ENCODE measurements around the gene PEX11B. TPM values are rescaled to one million over a fixed set of nuclear protein-coding genes. Genes with fewer than 3 reads are reported as not detected.

The PEX11B gene
- total and polyA plus RNA-seq, 2 donors (not counting 3 experiments of a cell fraction or from before 2014, with no cell fraction given), result 30.5 to 42.5 TPM

- Histone ChIP-seq H3K9me1 (replicated peaks; ENCODE audit: control insufficient read depth, extremely low read depth, insufficient read depth, low read length) (no peaks in the 10 kb centered on the region), H3K9me3 (replicated peaks; ENCODE audit: control insufficient read depth, insufficient read depth, low read length) (no peaks in the 10 kb centered on the region), H3K4me2 (ENCODE audit: insufficient read depth, low read length) (peak overlapping the region; percentile 27), H3K4me3 (replicated peaks in 1 of 3; ENCODE audit: insufficient read depth in 1 of 3, low read depth in 1 of 3, low read length in 3 of 3) (no peak overlapping the region), H3K27me3 (ENCODE audit: control insufficient read depth in 2 of 2, insufficient read depth in 2 of 2, low read length in 2 of 2) (peaks cover 0 to under 1% of the 10 kb centered on the region in 2 experiments), H3K4me1 (ENCODE audit: control insufficient read depth, extremely low read depth, insufficient read depth, low read length) (peaks cover 18% of the 10 kb centered on the region), H2AFZ (ENCODE audit: low read depth, low read length) (peak overlapping the region; percentile 11), H3K27ac (ENCODE audit: insufficient read depth, low read depth, low read length) (no peak overlapping the region), H3K79me2 (ENCODE audit: control insufficient read depth, insufficient read depth, low read length) (no peaks in the 10 kb centered on the region), H3K36me3 (ENCODE audit: control insufficient read depth in 2 of 2, extremely low read depth in 1 of 2, insufficient read depth in 2 of 2, low read length in 2 of 2) (no peaks in the 10 kb centered on the region), H3K9ac (replicated peaks; ENCODE audit: extremely low read depth, insufficient read depth, low read length) (no peak overlapping the region), H4K20me1 (replicated peaks; ENCODE audit: control insufficient read depth, extremely low read depth, insufficient read depth, low read length) (no peaks in the 10 kb centered on the region)
- ChIA-PET CTCF (interaction anchor here (1.4 to 4.4 kb wide), 5 partner anchors 8 to 39 kb away, joined by 6 to 22 read pairs (median 9); partner anchors contain the start of genes NUDT17 and PIAS3), POLR2A (no interaction called here)
- intact Hi-C loops (cut with micrococcal nuclease) (loop anchor here (1.0 kb wide), 1 partner anchor 25 kb away; the partner anchor contains the start of gene PIAS3), dilution Hi-C loops (cut with MboI; ENCODE audit: extremely low pct_ligation_motif_present, low sequenced_read_pairs) (no loop called here)
- TF ChIP-seq FOS (IDR thresholded peaks at IDR 0.05; ENCODE audit: borderline replicate concordance, insufficient read depth, low read length) (peak; percentile 45), MYC (IDR thresholded peaks at IDR 0.05; ENCODE audit: low read depth, low read length) (no peak)
- FAIRE-seq, result peak; percentile 90
- no TSS peak for BruUV-seq (replicated peaks)
- DNase-seq (ENCODE audit: low read depth, low spot score), result peak; percentile 49
Measured at GRCh38 chr1:145884675-145885074, 33.8 kb downstream of the PEX11B start.

DNA sequence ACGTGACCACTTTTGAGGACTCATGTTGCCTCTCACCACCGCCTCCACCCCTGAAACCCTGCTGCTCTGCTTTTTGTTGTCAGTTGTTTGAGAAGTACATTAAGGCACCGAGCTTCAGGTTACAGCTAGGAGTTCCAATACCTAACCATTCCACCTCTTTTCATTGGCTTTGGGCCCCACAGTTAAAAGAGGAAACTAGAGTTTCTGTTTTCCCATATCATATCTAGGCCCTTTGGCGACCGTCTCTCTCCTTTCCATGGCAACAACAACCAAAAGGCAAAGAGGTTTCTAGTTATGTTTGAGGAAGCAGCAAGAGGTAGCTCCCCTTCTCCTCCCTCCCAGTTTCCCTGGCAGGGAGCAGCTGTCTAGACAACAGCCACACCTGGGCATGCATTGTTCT is 38.7 kb downstream of the PEX11B start:
- peaks cover 2 to 3% of the 10 kb centered on the region in 2 experiments for H3K27me3 ChIP-seq (ENCODE audit: control insufficient read depth in 2 of 2, insufficient read depth in 2 of 2, low read length in 2 of 2)
- FAIRE-seq (no peak), DNase-seq (ENCODE audit: low read depth, low spot score) (no peak)
- no peaks in the 10 kb centered on the region for H3K79me2 ChIP-seq (ENCODE audit: control insufficient read depth, insufficient read depth, low read length)
- no peak for TF ChIP-seq JUN (IDR thresholded peaks at IDR 0.05; ENCODE audit: borderline replicate concordance, insufficient read depth, insufficient read length, low read depth)
- no peak for TF ChIP-seq MYC (IDR thresholded peaks at IDR 0.05; ENCODE audit: low read depth, low read length)
- no peak for TF ChIP-seq EZH2 (IDR thresholded peaks at IDR 0.05; ENCODE audit: borderline replicate concordance, low read depth, low read length, severe bottlenecking)
- TF ChIP-seq FOS (IDR thresholded peaks at IDR 0.05; ENCODE audit: borderline replicate concordance, insufficient read depth, low read length), result no peak
- TF ChIP-seq, protein P1, sequence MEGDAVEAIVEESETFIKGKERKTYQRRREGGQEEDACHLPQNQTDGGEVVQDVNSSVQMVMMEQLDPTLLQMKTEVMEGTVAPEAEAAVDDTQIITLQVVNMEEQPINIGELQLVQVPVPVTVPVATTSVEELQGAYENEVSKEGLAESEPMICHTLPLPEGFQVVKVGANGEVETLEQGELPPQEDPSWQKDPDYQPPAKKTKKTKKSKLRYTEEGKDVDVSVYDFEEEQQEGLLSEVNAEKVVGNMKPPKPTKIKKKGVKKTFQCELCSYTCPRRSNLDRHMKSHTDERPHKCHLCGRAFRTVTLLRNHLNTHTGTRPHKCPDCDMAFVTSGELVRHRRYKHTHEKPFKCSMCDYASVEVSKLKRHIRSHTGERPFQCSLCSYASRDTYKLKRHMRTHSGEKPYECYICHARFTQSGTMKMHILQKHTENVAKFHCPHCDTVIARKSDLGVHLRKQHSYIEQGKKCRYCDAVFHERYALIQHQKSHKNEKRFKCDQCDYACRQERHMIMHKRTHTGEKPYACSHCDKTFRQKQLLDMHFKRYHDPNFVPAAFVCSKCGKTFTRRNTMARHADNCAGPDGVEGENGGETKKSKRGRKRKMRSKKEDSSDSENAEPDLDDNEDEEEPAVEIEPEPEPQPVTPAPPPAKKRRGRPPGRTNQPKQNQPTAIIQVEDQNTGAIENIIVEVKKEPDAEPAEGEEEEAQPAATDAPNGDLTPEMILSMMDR (IDR thresholded peaks at IDR 0.05; ENCODE audit: extremely low read depth in 1 of 2, insufficient read depth in 1 of 2, low read depth in 1 of 2, low read length in 2 of 2), result no peak
- no peak for TF ChIP-seq GATA2 (IDR thresholded peaks at IDR 0.05; ENCODE audit: insufficient read depth, insufficient read length, low read depth, low read length)
- TF ChIP-seq POLR2AphosphoS5 (IDR thresholded peaks at IDR 0.05; ENCODE audit: insufficient read depth, low read depth, low read length), result no peak
- no peak for TF ChIP-seq MAX (IDR thresholded peaks at IDR 0.05; ENCODE audit: insufficient read depth, insufficient read length)
- H3K9me1 ChIP-seq (replicated peaks; ENCODE audit: control insufficient read depth, extremely low read depth, insufficient read depth, low read length), result no peaks in the 10 kb centered on the region
- no peak overlapping the region for H3K27ac ChIP-seq (ENCODE audit: insufficient read depth, low read depth, low read length)
- ChIA-PET CTCF (interaction anchor here (1.0 to 3.6 kb wide), 5 partner anchors 11 to 34 kb away, joined by 4 to 16 read pairs (median 6); partner anchors contain the start of genes ITGA10 and NUDT17), POLR2A (interaction anchor here (1.2 kb wide), 1 partner anchor 21 kb away, joined by 3 read pairs; the partner anchor contains the start of gene PIAS3)
- no TSS peak for BruUV-seq (replicated peaks)
- H3K4me2 ChIP-seq (ENCODE audit: insufficient read depth, low read length), result no peak overlapping the region
- no peaks in the 10 kb centered on the region for H3K36me3 ChIP-seq (ENCODE audit: control insufficient read depth in 2 of 2, extremely low read depth in 1 of 2, insufficient read depth in 2 of 2, low read length in 2 of 2)
- H3K9me3 ChIP-seq (replicated peaks; ENCODE audit: control insufficient read depth, insufficient read depth, low read length), result no peaks in the 10 kb centered on the region
- H2AFZ ChIP-seq (ENCODE audit: low read depth, low read length), result no peak overlapping the region
- dilution Hi-C loops (cut with MboI; ENCODE audit: extremely low pct_ligation_motif_present, low sequenced_read_pairs), result no loop called here
- H3K4me1 ChIP-seq (ENCODE audit: control insufficient read depth, extremely low read depth, insufficient read depth, low read length), result peaks cover 6% of the 10 kb centered on the region
- no peak overlapping the region for H3K9ac ChIP-seq (replicated peaks; ENCODE audit: extremely low read depth, insufficient read depth, low read length)
- no peak overlapping the region for H3K4me3 ChIP-seq (replicated peaks in 1 of 3; ENCODE audit: insufficient read depth in 1 of 3, low read depth in 1 of 3, low read length in 3 of 3)
- no peaks in the 10 kb centered on the region for H4K20me1 ChIP-seq (replicated peaks; ENCODE audit: control insufficient read depth, extremely low read depth, insufficient read depth, low read length)
- intact Hi-C loops (cut with micrococcal nuclease), result no loop called here

Data from endothelial cell of umbilical vein (primary cell).